Lower leg skin (tissue), 3 donors: ENCODE results near the gene TBC1D22A.

Source experiments
- POLR2A ChIP-seq, 2 donors: fragments of 450-650 bp; IDR thresholded peaks; one replicate each; pipeline ENCODE4 v1.6.1; 2016 to 2017; ENCODE audit warnings: antibody characterized with exemption in 2 of 2, mild to moderate bottlenecking in 1 of 2, moderate library complexity in 1 of 2
- TF ChIP-seq, protein P1 (sequence below), 3 donors: fragments of 450-650 bp; IDR thresholded peaks; one replicate each; pipeline ENCODE4 v1.5.1; 2016; ENCODE audit warnings: antibody characterized with exemption in 3 of 3, mild to moderate bottlenecking in 3 of 3, moderate library complexity in 2 of 3

DNA sequence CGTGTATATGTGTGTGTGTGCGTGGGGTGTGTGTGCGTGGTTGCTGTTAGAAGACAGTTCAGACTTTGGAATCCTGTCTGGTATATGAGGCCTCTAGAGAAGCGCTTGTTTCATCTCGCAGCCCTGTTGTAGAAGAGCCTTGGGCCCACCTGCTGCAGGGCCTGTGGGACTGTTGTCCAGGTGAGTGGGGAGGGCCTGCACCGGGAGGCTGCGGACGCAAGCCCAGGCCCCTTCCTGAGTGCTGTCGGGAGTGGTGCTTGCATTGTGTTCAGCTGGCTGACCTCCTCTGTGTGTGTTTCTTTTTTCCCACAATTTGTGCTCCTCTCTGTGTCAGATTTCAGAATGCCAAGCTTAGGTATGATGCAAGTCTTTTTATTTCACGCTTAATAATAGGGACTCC is 128.4 kb downstream of the TBC1D22A start:
- TF ChIP-seq, protein P1, sequence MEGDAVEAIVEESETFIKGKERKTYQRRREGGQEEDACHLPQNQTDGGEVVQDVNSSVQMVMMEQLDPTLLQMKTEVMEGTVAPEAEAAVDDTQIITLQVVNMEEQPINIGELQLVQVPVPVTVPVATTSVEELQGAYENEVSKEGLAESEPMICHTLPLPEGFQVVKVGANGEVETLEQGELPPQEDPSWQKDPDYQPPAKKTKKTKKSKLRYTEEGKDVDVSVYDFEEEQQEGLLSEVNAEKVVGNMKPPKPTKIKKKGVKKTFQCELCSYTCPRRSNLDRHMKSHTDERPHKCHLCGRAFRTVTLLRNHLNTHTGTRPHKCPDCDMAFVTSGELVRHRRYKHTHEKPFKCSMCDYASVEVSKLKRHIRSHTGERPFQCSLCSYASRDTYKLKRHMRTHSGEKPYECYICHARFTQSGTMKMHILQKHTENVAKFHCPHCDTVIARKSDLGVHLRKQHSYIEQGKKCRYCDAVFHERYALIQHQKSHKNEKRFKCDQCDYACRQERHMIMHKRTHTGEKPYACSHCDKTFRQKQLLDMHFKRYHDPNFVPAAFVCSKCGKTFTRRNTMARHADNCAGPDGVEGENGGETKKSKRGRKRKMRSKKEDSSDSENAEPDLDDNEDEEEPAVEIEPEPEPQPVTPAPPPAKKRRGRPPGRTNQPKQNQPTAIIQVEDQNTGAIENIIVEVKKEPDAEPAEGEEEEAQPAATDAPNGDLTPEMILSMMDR (IDR thresholded peaks at IDR 0.05) = no peak
- TF ChIP-seq POLR2A (IDR thresholded peaks at IDR 0.05) = no peak
